Hepatocyte (in vitro differentiated cells): Measurements from ENCODE around the gene PTPRN2. TPM values are rescaled to one million over a fixed set of nuclear protein-coding genes. Genes with fewer than 3 reads are reported as not detected.

Experiments
- DNase-seq: peaks from one replicate; pipeline ENCODE4 v3.0.0-alpha.2; 2016; ENCODE audit warnings: low spot score
- H2AFZ ChIP-seq: fragments of 200-600 bp; sonication (generic); 2 replicates; pipeline ENCODE4 v1.6.0; 2016; ENCODE audit warnings: antibody characterized with exemption, mild to moderate bottlenecking
- H3K27ac ChIP-seq: fragments of 200-600 bp; sonication (generic); 2 replicates; pipeline ENCODE4 v1.5.1; 2016; ENCODE audit warnings: mild to moderate bottlenecking
- H3K27me3 ChIP-seq: fragments of 200-600 bp; sonication (generic); 2 replicates; pipeline ENCODE4 v1.6.1; 2016
- H3K36me3 ChIP-seq: fragments of 200-600 bp; sonication (generic); replicated peaks from 2 replicates; pipeline ENCODE4 v1.5.1; 2016; ENCODE audit warnings: low read depth; ENCODE audit not compliant: insufficient read depth
- H3K4me1 ChIP-seq: fragments of 200-600 bp; sonication (generic); 2 replicates; pipeline ENCODE4 v1.5.1; 2016; ENCODE audit warnings: mild to moderate bottlenecking, moderate library complexity; ENCODE audit not compliant: insufficient read depth
- H3K4me2 ChIP-seq: fragments of 200-600 bp; sonication (generic); 2 replicates; pipeline ENCODE4 v1.6.0; 2016
- H3K4me3 ChIP-seq: fragments of 200-600 bp; sonication (generic); 2 replicates; pipeline ENCODE4 v1.5.1; 2016; ENCODE audit warnings: mild to moderate bottlenecking
- H3K79me2 ChIP-seq: fragments of 200-600 bp; sonication (generic); 2 replicates; pipeline ENCODE4 v1.6.0; 2017; ENCODE audit warnings: mild to moderate bottlenecking
- H3K9me2 ChIP-seq: fragments of 200-600 bp; sonication (generic); replicated peaks from 2 replicates; pipeline ENCODE4 v1.6.0; 2017; ENCODE audit warnings: mild to moderate bottlenecking; ENCODE audit not compliant: insufficient read depth
- H3K9me3 ChIP-seq: fragments of 200-600 bp; sonication (generic); 2 replicates; pipeline ENCODE4 v1.5.1; 2016; ENCODE audit warnings: low read depth, mild to moderate bottlenecking
- H4K20me1 ChIP-seq: fragments of 200-600 bp; sonication (generic); 2 replicates; pipeline ENCODE4 v1.6.0; 2016; ENCODE audit warnings: mild to moderate bottlenecking; ENCODE audit not compliant: insufficient read depth, poor library complexity, severe bottlenecking
- EZH2 ChIP-seq: fragments of 200-600 bp; sonication (generic); IDR thresholded peaks from 2 replicates; pipeline ENCODE4 v1.6.1; 2016; ENCODE audit warnings: antibody characterized with exemption, mild to moderate bottlenecking, borderline replicate concordance
- EZH2phosphoT487 ChIP-seq: fragments of 200-600 bp; sonication (generic); IDR thresholded peaks from one replicate; pipeline ENCODE4 v1.6.1; 2018; ENCODE audit warnings: antibody characterized with exemption, mild to moderate bottlenecking, low read depth, moderate library complexity; ENCODE audit not compliant: unreplicated experiment, severe bottlenecking
- WGBS: methylation state at CpG from one replicate; pipeline ENCODE4 v1.1.6; 2016; ENCODE audit warnings: low lambda C conversion rate; ENCODE audit errors: missing lambda C conversion rate; 5-methylcytosine and 5-hydroxymethylcytosine counted together
- polyA plus RNA-seq: library from polyadenylated mRNA; unstranded; fragments of >200 nt; fragmentation: Nextera tagmentation; extraction: Ambion mirVana; gene quantifications from 2 replicates; pipeline ENCODE4 v1.2.1, GENCODE V29; 2016
- total RNA-seq: library from RNA; depleted of rRNA; stranded (reverse); fragments of >200 nt; gene quantifications from 2 replicates; pipeline ENCODE4 v1.2.3, GENCODE V29; 2014
- TF ChIP-seq, protein P1 (sequence below): fragments of 200-600 bp; sonication (generic); IDR thresholded peaks from 2 replicates; pipeline ENCODE4 v1.5.1; 2016; ENCODE audit warnings: antibody characterized with exemption, mild to moderate bottlenecking; ENCODE audit not compliant: poor library complexity

The PTPRN2 gene
- total and polyA plus RNA-seq, 2 experiments from 2014 or later: 2.1 to 3.3 TPM

DNA sequence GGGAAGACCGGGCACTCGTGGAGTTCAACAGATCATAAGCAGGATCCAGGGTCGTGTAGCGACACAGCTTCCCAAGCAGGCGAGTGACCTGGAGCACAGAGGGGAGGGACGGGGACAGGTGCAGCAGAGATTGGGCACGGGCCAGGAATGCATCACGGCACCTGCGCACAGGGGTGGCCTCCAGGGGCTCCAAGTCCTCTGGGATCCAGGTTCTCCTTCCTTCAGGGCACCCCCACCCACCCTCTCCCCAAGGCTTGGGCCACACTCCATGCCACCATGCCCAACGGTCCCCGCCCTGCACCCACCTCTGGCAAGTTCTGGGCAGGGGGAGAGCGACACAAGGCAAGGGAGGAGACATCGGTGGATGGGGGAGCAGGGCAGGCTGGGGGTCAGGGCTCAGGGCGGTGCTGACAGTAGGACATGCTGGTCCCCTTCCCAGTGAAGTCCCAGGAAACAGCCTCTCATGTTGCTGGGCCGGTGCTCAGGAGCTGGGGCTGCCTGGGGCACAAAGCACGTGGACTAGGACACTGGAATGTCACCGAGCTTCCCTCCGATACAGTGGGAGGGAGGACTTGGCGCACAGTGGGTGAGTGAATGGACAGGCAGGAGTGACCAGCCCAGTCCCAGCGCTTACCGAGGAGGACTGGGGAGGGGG, 597.3 kb downstream of the PTPRN2 start:
- Histone ChIP-seq H3K4me2 (no peak overlapping the region), H3K27me3 (no peaks in the 10 kb centered on the region), H3K9me3 (no peaks in the 10 kb centered on the region), H4K20me1 (no peaks in the 10 kb centered on the region), H3K27ac (no peak overlapping the region), H3K79me2 (no peaks in the 10 kb centered on the region), H2AFZ (no peak overlapping the region), H3K4me3 (no peak overlapping the region), H3K4me1 (no peaks in the 10 kb centered on the region), H3K36me3 (no peaks in the 10 kb centered on the region), H3K9me2 (no peaks in the 10 kb centered on the region)
- TF ChIP-seq, protein P1, sequence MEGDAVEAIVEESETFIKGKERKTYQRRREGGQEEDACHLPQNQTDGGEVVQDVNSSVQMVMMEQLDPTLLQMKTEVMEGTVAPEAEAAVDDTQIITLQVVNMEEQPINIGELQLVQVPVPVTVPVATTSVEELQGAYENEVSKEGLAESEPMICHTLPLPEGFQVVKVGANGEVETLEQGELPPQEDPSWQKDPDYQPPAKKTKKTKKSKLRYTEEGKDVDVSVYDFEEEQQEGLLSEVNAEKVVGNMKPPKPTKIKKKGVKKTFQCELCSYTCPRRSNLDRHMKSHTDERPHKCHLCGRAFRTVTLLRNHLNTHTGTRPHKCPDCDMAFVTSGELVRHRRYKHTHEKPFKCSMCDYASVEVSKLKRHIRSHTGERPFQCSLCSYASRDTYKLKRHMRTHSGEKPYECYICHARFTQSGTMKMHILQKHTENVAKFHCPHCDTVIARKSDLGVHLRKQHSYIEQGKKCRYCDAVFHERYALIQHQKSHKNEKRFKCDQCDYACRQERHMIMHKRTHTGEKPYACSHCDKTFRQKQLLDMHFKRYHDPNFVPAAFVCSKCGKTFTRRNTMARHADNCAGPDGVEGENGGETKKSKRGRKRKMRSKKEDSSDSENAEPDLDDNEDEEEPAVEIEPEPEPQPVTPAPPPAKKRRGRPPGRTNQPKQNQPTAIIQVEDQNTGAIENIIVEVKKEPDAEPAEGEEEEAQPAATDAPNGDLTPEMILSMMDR: no peak
- TF ChIP-seq EZH2phosphoT487 (no peak), EZH2 (no peak)
- 83% methylated on average over 17 of the region's 21 CpGs for WGBS
- DNase-seq: no peak

DNA sequence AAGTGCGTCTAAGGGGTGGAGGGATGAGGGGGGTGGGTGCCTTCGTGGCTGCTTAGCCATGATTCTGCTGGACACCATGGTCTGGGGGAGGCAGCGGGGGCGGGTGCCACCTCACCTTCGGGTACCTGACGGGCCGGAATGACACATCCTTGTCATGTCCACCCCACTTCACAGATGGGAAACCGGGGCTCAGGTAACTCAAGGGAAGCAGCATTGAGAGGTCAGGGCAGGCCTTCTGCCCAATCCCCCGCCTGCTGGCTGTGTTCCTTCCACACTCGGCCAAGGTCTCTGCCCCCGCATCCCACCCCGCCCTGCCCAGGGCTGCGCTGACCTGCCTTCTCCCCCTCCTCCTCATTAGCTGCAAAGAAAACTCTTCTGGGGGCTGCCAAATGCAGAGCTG, 598.0 kb downstream of the PTPRN2 start:
- Histone ChIP-seq H4K20me1 (no peaks in the 10 kb centered on the region), H3K4me1 (no peaks in the 10 kb centered on the region), H3K4me2 (no peak overlapping the region), H3K9me3 (no peaks in the 10 kb centered on the region), H3K27me3 (no peaks in the 10 kb centered on the region), H3K9me2 (no peaks in the 10 kb centered on the region), H3K79me2 (no peaks in the 10 kb centered on the region), H2AFZ (no peak overlapping the region), H3K4me3 (no peak overlapping the region), H3K36me3 (no peaks in the 10 kb centered on the region), H3K27ac (no peak overlapping the region)
- TF ChIP-seq, protein P1: no peak
- DNase-seq: no peak
- 89% methylated on average over 7 of the region's 13 CpGs for WGBS

DNA sequence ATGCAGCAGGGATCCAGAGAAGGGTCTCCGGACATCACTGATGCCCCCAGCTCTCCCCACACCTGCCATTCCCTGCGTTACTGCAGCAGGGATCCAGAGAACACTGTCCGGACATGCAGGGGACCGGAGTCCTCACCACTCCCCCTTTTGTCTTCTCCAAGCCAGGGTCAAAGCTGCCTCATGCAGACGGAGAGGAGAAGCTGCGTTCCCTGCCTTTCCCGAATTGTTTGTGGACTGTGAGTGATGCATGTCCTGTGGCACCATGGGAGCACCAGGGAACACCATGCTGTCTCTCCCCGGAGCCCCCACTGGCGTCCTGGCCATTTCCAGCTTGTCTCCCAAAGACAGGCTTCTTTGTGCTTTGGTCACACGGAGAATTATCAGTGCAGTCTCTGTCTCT, 599.7 kb downstream of the PTPRN2 start:
- Histone ChIP-seq H3K9me3 (no peaks in the 10 kb centered on the region), H3K36me3 (no peaks in the 10 kb centered on the region), H4K20me1 (no peaks in the 10 kb centered on the region), H3K4me1 (no peaks in the 10 kb centered on the region), H3K4me2 (no peak overlapping the region), H3K4me3 (no peak overlapping the region), H3K9me2 (no peaks in the 10 kb centered on the region), H3K27ac (no peak overlapping the region), H3K79me2 (no peaks in the 10 kb centered on the region), H2AFZ (no peak overlapping the region), H3K27me3 (no peaks in the 10 kb centered on the region)
- 81% methylated on average over 10 of the region's 10 CpGs for WGBS
- TF ChIP-seq, protein P1: no peak
- no peak for TF ChIP-seq EZH2
- TF ChIP-seq EZH2phosphoT487: no peak
- no peak for DNase-seq

DNA sequence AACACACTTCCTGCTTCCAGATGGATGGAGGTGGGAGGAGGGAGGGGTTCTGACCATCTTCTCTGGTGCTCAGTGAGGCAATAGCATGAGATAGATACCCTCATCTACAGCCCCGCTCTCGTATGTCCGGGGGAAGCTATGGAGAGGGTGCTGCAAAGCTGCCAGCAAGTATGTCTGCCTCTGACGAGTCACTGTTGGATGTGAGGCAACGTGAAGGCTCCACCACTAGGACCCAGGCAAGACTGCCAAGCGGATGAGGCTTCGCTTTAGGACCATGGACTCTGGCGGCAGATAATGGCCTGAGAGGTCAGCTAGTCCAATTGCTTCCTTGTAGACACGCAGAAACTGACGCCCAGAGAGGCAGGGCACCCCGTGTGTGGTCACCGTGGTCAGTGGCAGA, 601.6 kb downstream of the PTPRN2 start:
- 79% methylated on average over 12 of the region's 12 CpGs for WGBS
- Histone ChIP-seq H2AFZ (no peak overlapping the region), H3K27me3 (no peaks in the 10 kb centered on the region), H3K36me3 (no peaks in the 10 kb centered on the region), H3K79me2 (no peaks in the 10 kb centered on the region), H4K20me1 (no peaks in the 10 kb centered on the region), H3K9me2 (no peaks in the 10 kb centered on the region), H3K4me3 (no peak overlapping the region), H3K9me3 (no peaks in the 10 kb centered on the region), H3K4me2 (no peak overlapping the region), H3K4me1 (no peaks in the 10 kb centered on the region), H3K27ac (no peak overlapping the region)
- no peak for DNase-seq
- no peak for TF ChIP-seq EZH2
- TF ChIP-seq, protein P1: no peak
- TF ChIP-seq EZH2phosphoT487: no peak
